Renal pelvis (tissue), 4 donors: ENCODE results near the gene HAPLN1. TPM values are rescaled to one million over a fixed set of nuclear protein-coding genes. Genes with fewer than 3 reads are reported as not detected.

Experiments used
- DNase-seq: peaks from one replicate; pipeline ENCODE4 v3.0.0-alpha.2; 2013
- polyA plus RNA-seq, 3 donors: library from polyadenylated mRNA; unstranded; fragments of 120-200 nt; gene quantifications; one replicate each; pipeline ENCODE4 v1.2.1, GENCODE V29; 2013; ENCODE audit not compliant: insufficient read length in 3 of 3

The HAPLN1 gene
- polyA plus RNA-seq, 3 donors: 4.5 to 8.8 (median 5.8) TPM

- peak; percentile 64 for DNase-seq
These were observed 1.6 kb upstream of the HAPLN1 start for GRCh38 chr5:83721953-83722901.

DNA sequence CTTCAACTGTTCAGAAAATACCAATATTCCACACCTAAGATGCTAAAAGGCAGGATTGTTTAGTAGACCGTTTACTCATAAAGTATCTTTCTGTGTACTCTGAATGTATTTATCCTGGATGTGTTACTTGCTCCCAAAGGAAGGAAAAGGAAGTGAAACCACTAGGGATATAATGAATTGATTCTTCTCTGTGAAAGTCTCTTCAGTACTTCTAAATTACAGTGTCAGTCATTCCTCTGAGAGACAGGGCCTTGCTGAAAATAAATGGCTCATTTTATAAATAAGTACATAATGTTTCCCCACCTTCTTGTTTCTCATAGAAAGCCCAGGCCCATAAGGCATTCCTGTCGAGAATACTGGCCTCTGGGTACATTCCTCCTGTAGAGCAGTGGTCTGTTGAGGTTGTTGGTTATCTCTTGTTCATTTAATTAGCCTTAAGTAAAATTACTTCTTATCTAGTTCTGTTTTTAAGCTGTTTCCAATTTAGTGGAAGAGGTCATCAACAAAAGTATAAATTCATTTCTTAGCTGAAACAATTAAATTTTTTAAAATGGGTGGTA, 1.6 kb downstream of the HAPLN1 start:
- DNase-seq: no peak

- peak; percentile 64 for DNase-seq
These were observed 2.3 kb downstream of the HAPLN1 start for GRCh38 chr5:83718195-83718825.

GRCh38 chr5:83715236-83716065, 5.2 kb downstream of the HAPLN1 start:
- peak; percentile 7 for DNase-seq

GRCh38 chr5:83714810-83715209, 5.8 kb downstream of the HAPLN1 start:
- peak; percentile 15 for DNase-seq

DNA sequence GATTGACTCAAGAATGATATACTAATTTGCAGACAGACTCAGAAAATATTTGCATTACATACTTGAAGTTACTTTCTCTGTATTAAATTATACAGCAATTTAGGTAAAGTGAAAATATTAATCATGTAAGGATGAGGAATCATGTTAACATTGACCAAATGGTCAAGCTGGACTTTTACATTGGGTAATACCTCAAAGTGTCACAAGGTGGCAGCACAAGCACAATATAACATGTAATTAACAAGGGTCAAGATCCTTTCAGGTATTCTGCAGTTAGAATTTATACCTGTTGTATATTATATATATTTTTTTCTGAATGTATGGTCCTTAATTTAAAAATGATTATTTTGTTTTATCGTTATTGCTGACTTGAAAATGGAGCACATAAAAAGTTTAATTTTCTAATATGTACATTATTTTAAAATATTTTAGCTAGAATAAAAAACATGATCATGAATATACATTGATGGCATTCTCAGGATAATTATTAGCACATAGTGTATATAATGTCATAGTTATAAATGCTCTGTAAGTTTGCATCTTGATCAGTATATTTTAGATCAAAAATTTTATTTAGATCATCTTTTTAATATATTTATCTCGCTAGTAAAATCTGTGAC, 8.6 kb downstream of the HAPLN1 start:
- DNase-seq: peak; percentile 21

GRCh38 chr5:83709973-83710372, 10.7 kb downstream of the HAPLN1 start:
- DNase-seq: no peak

DNA sequence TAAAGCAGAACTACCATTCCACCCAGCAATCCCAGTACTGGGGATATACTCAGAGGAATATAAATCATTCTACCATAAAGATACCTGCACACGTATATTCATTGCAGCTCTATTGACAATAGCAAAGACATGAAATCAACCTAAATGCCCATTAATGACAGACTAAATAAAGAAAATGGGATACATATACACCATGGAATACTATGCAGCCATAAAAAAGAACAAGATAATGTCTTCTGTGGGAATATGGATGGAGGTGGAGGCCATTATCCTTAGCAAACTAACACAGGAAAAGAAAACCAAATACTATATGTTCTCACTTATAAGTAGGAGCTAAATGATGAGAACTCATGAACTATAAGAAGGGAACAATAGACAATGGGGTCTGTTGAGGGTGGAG, 12.5 kb downstream of the HAPLN1 start:
- DNase-seq: no peak

- no peak for DNase-seq
These were observed 17.6 kb downstream of the HAPLN1 start for GRCh38 chr5:83703059-83703458.

DNA sequence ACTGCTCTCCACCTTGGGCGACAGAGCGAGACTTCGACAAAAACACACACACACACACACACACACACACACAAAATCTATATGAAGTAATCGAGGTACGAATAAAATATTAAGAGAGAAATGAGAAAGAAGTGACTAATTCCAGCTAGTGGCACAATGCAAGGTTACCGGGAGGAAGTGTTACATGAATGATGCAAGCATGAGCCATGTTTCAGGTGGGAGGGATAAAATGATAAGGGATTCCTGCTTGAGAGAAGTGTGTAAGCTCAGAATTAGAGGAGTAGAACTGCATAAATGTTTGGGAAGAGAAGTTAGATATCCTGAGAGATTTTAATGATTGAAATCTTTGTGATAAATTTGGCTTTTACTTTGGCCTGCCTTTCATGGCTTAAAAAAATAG, 18.8 kb downstream of the HAPLN1 start:
- DNase-seq: no peak

DNA sequence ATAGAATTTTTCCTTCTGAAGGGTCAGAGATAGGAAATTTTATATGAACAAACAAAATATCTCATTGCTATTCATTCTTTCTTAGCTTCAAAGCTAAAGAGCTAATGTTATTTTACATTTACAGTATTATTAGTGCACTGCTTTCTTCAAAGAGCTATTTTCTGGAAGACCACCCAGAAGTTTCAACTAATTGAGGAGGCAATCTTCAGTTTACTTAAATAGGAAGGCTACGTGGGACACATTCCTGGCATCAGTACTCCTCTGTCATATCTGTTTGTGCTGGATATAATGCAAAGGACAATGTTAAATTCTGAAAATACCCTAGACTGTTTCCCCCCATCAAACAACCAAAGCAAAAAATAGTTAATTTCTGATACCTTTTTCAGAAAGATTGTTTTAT, 30.8 kb downstream of the HAPLN1 start:
- no peak for DNase-seq

DNA sequence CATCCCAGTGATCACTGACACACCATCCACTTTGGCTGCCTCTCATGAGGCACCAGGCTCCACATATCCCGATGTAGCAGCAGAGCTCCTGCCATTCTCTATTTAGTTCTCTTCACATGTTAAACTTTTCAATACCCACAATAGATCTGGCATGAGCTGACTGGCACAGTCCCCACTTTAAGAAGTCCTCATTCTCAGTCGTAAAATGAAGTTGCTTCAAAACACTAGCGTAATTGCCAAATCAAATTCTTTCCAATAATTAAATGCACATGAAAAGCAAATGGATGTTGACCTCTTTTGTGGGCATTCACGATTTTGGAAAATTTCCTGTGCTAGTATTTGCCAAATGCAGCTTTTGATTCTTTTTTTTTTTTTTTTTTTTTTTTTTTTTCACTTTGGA, 32.4 kb downstream of the HAPLN1 start:
- no peak for DNase-seq

GRCh38 chr5:83687124-83687619, 33.5 kb downstream of the HAPLN1 start:
- no peak for DNase-seq

- no peak for DNase-seq
These were observed 34.4 kb downstream of the HAPLN1 start for GRCh38 chr5:83686251-83686650.

- DNase-seq: no peak
These were observed 36.8 kb downstream of the HAPLN1 start for GRCh38 chr5:83683836-83684235.

GRCh38 chr5:83672646-83673045, 48.0 kb downstream of the HAPLN1 start:
- DNase-seq: no peak

DNA sequence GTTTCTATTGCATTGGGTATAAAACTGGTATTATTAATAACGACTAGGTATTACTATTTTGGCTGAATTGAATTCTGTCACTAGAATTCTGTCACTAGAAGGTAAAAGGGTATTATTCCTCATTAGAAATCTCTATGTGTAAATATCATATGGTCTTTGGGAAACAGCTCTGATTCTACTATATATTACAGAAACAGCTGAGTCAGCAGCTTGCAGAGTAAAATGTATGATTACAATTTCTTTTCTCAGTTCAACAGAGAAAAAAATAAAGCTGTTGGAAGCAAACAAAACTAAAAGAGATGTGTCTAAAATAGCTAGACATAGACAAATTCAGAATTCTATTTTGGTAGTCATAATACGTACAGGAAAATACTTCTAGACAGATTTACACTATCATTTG, 48.5 kb downstream of the HAPLN1 start:
- DNase-seq: no peak

- no peak for DNase-seq
These were observed 55.0 kb downstream of the HAPLN1 start for GRCh38 chr5:83665631-83666030.

DNA sequence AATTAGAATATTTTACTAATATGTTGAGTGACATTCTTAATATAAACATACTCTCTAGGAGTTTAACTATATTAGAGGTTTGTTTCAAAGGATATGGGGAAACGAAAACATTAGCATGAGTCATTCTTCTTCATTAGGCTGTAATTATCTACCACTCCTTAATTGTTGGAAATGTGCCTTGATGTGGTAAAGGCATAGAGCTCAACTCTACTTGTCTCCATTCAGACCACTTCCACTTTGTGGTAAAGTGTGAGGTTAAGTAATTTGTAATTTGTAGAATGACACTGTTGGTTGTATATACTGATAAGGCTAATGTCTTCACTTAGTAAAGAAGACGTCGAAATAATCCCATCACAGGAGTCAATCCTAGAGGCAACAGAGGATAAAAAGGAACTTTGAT, 58.1 kb downstream of the HAPLN1 start:
- DNase-seq: no peak

DNA sequence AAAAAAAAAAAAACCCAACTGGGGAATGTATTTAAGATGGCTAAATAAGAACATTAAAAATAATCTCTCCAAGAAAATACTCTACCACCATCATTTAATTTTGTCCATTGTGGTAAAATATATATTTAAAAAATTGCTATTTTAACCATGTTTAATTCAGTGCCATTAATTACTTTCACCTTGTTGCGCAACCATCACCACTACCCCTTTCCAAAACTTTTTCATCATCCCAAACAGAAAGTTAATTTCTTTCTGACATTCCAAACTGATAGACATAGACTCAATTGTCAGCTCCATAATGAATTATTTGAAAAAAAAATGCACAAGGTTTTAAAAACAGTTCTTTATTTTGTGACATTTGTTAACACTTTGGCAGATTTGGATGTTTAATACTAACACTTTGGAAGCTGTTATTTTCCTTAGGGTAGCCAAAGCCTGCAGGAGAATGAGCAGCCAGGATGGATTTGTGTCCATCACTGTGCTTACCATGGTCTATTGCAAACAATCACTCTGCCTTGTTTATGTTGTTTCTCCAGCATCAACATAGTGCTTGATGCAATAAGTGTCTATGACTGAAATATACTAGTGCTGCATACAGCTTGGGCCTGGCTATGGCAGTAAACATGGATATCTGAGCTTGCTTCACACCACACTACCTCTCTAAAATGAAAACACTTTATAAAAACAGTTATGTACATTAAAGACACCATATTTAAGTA, 62.7 kb downstream of the HAPLN1 start:
- DNase-seq: no peak
